ENCODE data around the gene YWHAQ. TPM values are rescaled to one million over a fixed set of nuclear protein-coding genes. Genes with fewer than 3 reads are reported as not detected.

YWHAQ gene
- total RNA-seq, 3 donors from 2014 or later (not counting 1 experiment from before 2014, with no cell fraction given), result 227 to 240 (median 238) TPM

DNA sequence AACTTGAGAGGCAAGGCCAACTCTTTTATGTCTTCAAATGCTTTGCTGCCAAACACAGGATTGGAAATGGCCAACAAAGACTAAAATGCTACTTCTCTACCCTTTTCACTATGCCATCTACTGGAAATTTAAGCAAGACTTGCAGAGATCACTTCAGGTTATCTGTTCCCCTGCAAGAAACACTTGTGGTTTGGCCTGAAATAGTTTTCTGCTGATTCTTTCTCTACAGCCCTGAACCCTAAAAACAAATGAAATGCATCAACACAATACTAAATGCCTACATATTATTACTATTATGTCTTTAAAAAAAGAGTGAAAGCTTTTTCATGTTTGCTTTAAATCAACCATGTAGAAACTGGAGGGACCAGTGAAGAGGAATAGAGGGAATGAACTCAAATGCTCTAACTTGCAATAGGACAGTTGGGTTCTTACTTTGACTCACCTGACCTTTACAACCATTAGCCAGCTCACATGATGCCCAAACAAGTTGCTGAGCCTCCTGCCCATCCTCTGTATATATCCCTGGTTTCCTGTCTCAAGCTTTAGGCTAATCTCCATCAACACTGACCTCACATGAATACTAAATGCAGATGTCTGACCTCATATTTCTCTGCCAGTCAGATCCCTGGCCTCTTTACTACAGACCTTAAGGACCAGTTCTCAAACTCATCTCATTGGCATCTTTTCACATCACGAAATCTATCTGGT is 57.6 kb downstream of the YWHAQ start:
- H3K9me3 ChIP-seq (ENCODE audit: control insufficient read depth, insufficient read depth, low read length), result no peaks in the 10 kb centered on the region
- Mint-ChIP-seq H3K27ac (no peak overlapping the region), H3K36me3 (no peaks in the 10 kb centered on the region), H3K4me1 (peaks cover 0 to 6% of the 10 kb centered on the region in 2 donors), H3K27me3 (ENCODE audit: low read depth in 2 of 2) (no peaks in the 10 kb centered on the region), H3K4me3 (no peak overlapping the region), H3K9me3 (no peaks in the 10 kb centered on the region)
- H3K27ac ChIP-seq (ENCODE audit: low read length), result no peak overlapping the region
- intact Hi-C loops (cut with micrococcal nuclease), result no loop called here
- no peak for DNase-seq
- no peaks in the 10 kb centered on the region for H3K27me3 ChIP-seq (ENCODE audit: control insufficient read depth, insufficient read depth, low read length)
- ATAC-seq, result no peak
- 100% methylated on average over 1 of the region's 1 CpG for WGBS (ENCODE audit: insufficient coverage)
- H3K4me1 ChIP-seq (ENCODE audit: control insufficient read depth, insufficient read depth, low read length), result no peaks in the 10 kb centered on the region
- TF ChIP-seq CTCF (IDR thresholded peaks at IDR 0.05), result no peak
- no peak overlapping the region for H3K4me3 ChIP-seq (ENCODE audit: low read length)
- H3K36me3 ChIP-seq (ENCODE audit: control insufficient read depth, insufficient read depth, low read length), result no peaks in the 10 kb centered on the region

DNA sequence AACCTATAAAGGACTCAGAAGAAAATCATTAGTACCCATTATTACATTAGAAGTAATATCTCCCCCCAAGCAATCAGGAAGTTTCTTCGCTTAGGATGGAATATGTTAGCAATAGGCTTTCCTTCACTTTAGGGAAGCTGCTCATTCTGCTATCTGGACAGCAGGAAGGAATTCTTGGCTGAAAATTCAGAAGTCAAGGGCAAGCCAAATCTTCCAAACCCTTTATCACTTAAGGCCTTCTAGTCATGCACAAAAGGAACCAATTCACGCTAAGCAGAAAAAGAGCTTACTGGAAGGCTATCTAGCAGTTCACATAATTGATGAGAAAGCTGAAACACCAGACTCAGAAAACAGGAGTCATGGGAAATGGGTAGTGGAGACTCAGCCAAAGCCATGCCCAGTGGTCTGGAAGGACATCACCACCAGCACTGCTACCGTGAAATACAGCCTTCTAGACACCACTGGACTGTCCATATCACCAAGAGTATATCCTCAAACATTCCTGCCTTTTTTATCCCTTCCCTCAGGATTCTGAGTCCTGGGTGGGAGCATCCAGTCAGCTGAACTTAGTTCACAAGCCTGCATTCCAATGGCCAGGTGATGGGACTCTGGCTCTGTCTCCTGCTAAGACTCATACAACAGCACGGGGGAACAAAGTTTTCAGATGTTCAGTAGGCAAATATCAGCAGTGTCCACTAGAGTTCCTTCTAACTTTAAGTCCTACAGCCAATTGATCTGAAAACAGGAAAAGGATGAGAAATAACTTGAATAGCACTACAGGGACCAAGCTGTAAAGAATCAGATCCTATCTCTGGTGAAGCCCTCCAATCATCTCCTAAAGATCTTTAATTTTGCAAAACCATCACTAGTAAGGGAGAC is 60.4 kb downstream of the YWHAQ start:
- Histone ChIP-seq H3K27ac (ENCODE audit: low read length) (no peak overlapping the region), H3K27me3 (ENCODE audit: control insufficient read depth, insufficient read depth, low read length) (no peaks in the 10 kb centered on the region), H3K4me1 (ENCODE audit: control insufficient read depth, insufficient read depth, low read length) (no peaks in the 10 kb centered on the region), H3K9me3 (ENCODE audit: control insufficient read depth, insufficient read depth, low read length) (no peaks in the 10 kb centered on the region), H3K4me3 (ENCODE audit: low read length) (no peak overlapping the region), H3K36me3 (ENCODE audit: control insufficient read depth, insufficient read depth, low read length) (no peaks in the 10 kb centered on the region)
- H3K4me1 Mint-ChIP-seq, result peaks cover 0 to 6% of the 10 kb centered on the region in 2 donors
- H3K4me3 Mint-ChIP-seq, result no peak overlapping the region
- ATAC-seq (no peak), DNase-seq (no peak)
- no peaks in the 10 kb centered on the region for H3K36me3 Mint-ChIP-seq
- no peak overlapping the region for H3K27ac Mint-ChIP-seq
- no peak for TF ChIP-seq CTCF (IDR thresholded peaks at IDR 0.05)
- H3K27me3 Mint-ChIP-seq (ENCODE audit: low read depth in 2 of 2), result no peaks in the 10 kb centered on the region
- H3K9me3 Mint-ChIP-seq, result no peaks in the 10 kb centered on the region
- intact Hi-C loops (cut with micrococcal nuclease), result no loop called here
- WGBS (ENCODE audit: insufficient coverage), result 94% methylated on average over 4 of the region's 4 CpGs

GRCh38 chr2:9565436-9566153 is 65.2 kb downstream of the YWHAQ start:
- H3K4me3 ChIP-seq (ENCODE audit: low read length), result no peak overlapping the region
- no peaks in the 10 kb centered on the region for H3K4me1 ChIP-seq (ENCODE audit: control insufficient read depth, insufficient read depth, low read length)
- intact Hi-C loops (cut with micrococcal nuclease), result no loop called here
- no peaks in the 10 kb centered on the region for H3K36me3 ChIP-seq (ENCODE audit: control insufficient read depth, insufficient read depth, low read length)
- no peak for TF ChIP-seq CTCF (IDR thresholded peaks at IDR 0.05)
- Mint-ChIP-seq H3K9me3 (no peaks in the 10 kb centered on the region), H3K36me3 (no peaks in the 10 kb centered on the region), H3K4me1 (no peaks in the 10 kb centered on the region), H3K4me3 (no peak overlapping the region), H3K27me3 (ENCODE audit: low read depth in 2 of 2) (no peaks in the 10 kb centered on the region), H3K27ac (no peak overlapping the region)
- ATAC-seq (no peak), DNase-seq (no peak)
- WGBS (ENCODE audit: insufficient coverage), result 92% methylated on average over 8 of the region's 11 CpGs
- H3K27me3 ChIP-seq (ENCODE audit: control insufficient read depth, insufficient read depth, low read length), result no peaks in the 10 kb centered on the region
- H3K27ac ChIP-seq (ENCODE audit: low read length), result no peak overlapping the region
- H3K9me3 ChIP-seq (ENCODE audit: control insufficient read depth, insufficient read depth, low read length), result no peaks in the 10 kb centered on the region

All from natural killer cell (primary cell).